Measurements from ENCODE around the gene TES. TPM values are rescaled to one million over a fixed set of nuclear protein-coding genes. Genes with fewer than 3 reads are reported as not detected.

The TES gene
- total RNA-seq, 2 donors from 2014 or later: 18.0 to 23.3 TPM

DNA sequence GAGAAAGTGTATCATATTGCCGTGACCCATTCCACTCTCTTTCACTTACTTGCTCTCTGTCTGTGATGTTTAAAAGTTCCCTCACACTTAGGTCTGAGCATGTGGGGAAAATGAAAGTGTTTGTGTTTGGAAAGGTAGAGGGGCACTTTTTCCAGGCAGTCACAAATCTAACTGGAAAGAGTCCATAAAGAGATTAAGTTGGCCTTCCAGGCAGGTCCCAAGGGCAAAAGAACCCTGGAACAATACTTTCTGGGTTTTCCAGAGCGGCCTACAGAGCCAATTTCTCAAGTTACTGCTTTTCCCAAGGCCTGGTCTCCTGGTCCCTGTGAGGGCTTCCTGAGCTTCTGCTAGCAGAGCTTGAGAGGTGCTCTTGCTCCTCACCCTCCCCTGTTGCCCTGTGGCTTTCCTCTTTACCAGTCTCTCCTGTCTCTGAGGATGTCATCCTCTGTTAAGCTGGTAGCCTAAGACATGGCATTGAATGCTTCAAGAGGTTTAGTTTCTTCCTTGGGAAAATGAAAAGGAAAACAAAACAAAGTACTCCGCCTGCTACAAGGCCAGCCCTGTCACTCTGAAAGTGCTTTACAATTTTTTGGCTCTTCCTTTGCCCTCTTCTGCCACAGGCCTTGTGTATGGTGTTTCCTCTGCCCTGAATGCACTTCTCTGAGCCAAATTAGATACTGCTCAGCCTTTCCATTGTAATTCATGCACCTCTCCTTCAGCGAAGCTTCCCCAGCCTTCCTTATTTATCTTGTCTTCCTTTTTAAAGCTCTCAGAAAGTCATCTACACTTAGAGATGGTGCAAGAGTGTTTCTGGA, 20.1 kb downstream of the TES start:
- Histone ChIP-seq H3K36me3 (no peaks in the 10 kb centered on the region), H3K4me1 (peaks cover 0 to 43% of the 10 kb centered on the region in 2 donors), H3K27ac (peak overlapping the region; percentile 69 to 74), H3K9me3 (no peaks in the 10 kb centered on the region), H3K4me3 (no peak overlapping the region), H3K27me3 (no peaks in the 10 kb centered on the region)
- DNase-seq (ENCODE audit: low spot score): no peak
- no peak for TF ChIP-seq CTCF (IDR thresholded peaks at IDR 0.05)

DNA sequence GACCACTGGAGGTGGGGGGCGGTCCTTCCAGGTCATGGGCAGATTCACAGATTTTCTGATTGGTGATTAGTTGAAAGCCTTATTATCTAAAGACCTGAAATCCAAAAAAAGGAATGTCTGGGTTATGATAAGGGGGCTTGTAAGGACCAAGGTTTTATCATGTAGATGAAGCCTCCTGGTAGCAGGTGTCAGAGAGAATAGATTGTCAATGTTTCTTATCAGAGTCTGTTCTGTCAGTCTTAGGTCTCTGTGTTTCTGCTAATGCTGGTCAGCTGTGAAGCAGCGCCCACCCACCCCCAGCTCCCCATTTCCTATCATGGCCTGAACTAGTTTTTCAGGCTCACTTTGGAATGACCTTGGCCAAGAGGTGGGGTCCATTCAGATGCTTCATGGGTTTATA, 21.2 kb downstream of the TES start:
- Histone ChIP-seq H3K4me3 (no peak overlapping the region), H3K36me3 (no peaks in the 10 kb centered on the region), H3K27me3 (no peaks in the 10 kb centered on the region), H3K4me1 (peaks cover 0 to 43% of the 10 kb centered on the region in 2 donors), H3K27ac (peak overlapping the region; percentile 69 to 74), H3K9me3 (no peaks in the 10 kb centered on the region)
- TF ChIP-seq CTCF (IDR thresholded peaks at IDR 0.05): no peak
- DNase-seq (ENCODE audit: low spot score): no peak

- Histone ChIP-seq H3K36me3 (no peaks in the 10 kb centered on the region), H3K4me1 (peaks cover 0 to 43% of the 10 kb centered on the region in 2 donors), H3K9me3 (no peaks in the 10 kb centered on the region), H3K27me3 (no peaks in the 10 kb centered on the region), H3K4me3 (no peak overlapping the region), H3K27ac (peak overlapping the region in 1 of 2 donors; percentile 55)
- no peak for DNase-seq (ENCODE audit: low spot score)
- TF ChIP-seq CTCF (IDR thresholded peaks at IDR 0.05): no peak
Measured at GRCh38 chr7:116231949-116232348, 21.6 kb downstream of the TES start.

DNA sequence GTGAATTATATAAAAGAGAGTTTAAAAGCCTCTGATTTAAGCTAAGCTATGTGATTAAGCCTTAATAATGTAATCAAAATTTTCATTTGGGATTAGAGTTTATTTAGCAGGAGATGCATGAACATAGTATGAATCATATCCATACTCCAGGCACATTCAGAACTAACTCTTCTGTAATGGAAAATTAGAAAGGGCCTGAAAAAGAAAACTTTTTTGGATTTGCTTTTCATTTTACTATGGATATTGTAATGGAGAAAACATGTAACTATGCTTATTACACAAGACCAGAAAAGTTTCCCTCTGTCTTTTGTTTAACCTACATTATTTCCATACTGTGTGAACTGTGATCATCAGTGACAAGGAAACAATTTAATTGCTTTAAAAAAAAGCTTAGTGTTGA, 22.0 kb downstream of the TES start:
- H3K4me1 ChIP-seq: peaks cover 0 to 43% of the 10 kb centered on the region in 2 donors
- H3K4me3 ChIP-seq: no peak overlapping the region
- DNase-seq (ENCODE audit: low spot score): no peak
- TF ChIP-seq CTCF (IDR thresholded peaks at IDR 0.05): no peak
- no peaks in the 10 kb centered on the region for H3K36me3 ChIP-seq
- H3K27ac ChIP-seq: no peak overlapping the region
- H3K27me3 ChIP-seq: no peaks in the 10 kb centered on the region
- H3K9me3 ChIP-seq: no peaks in the 10 kb centered on the region

DNA sequence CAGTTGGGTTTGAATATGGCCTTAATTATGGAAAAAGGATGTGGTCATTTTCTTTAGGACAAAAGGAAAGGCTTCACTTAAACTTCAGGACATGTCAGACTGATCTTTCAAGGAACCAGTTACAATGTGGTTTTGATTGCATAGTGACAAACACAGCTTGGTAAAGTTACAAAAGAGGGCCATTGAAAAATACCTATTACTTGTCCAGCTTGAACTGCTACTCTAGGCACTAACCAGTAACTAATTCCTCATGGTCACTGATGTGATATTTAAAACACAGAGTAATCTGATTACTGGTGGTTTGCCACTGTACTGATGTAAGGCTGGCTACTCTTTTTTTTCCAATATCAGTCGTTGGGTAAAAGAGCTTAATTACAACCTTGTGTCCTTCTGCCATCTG, 22.6 kb downstream of the TES start:
- no peak for DNase-seq (ENCODE audit: low spot score)
- TF ChIP-seq CTCF (IDR thresholded peaks at IDR 0.05): no peak
- Histone ChIP-seq H3K27me3 (no peaks in the 10 kb centered on the region), H3K9me3 (no peaks in the 10 kb centered on the region), H3K4me1 (peaks cover 0 to 43% of the 10 kb centered on the region in 2 donors), H3K4me3 (no peak overlapping the region), H3K36me3 (no peaks in the 10 kb centered on the region), H3K27ac (no peak overlapping the region)

Measured in right atrium auricular region (tissue), 2 donors.